Stimulated activated CD8-positive, alpha-beta memory T cell treated with anti-CD3 and anti-CD28 coated beads, Interleukin-7, amount 100 ng/mL, for 1 hour (primary cell): ENCODE data around the gene TCEAL1.
"Not testable (repeated sequence)": the region's sequence is repeated elsewhere in the genome, so short reads cannot be mapped to it uniquely, and the experiment has no call there.

Experiments used
- DNase-seq, 2 donors: peaks; one replicate each; pipeline ENCODE4 v3.0.0-alpha.2; 2020; ENCODE audit warnings: low read depth in 2 of 2

TCEAL1 gene

DNA sequence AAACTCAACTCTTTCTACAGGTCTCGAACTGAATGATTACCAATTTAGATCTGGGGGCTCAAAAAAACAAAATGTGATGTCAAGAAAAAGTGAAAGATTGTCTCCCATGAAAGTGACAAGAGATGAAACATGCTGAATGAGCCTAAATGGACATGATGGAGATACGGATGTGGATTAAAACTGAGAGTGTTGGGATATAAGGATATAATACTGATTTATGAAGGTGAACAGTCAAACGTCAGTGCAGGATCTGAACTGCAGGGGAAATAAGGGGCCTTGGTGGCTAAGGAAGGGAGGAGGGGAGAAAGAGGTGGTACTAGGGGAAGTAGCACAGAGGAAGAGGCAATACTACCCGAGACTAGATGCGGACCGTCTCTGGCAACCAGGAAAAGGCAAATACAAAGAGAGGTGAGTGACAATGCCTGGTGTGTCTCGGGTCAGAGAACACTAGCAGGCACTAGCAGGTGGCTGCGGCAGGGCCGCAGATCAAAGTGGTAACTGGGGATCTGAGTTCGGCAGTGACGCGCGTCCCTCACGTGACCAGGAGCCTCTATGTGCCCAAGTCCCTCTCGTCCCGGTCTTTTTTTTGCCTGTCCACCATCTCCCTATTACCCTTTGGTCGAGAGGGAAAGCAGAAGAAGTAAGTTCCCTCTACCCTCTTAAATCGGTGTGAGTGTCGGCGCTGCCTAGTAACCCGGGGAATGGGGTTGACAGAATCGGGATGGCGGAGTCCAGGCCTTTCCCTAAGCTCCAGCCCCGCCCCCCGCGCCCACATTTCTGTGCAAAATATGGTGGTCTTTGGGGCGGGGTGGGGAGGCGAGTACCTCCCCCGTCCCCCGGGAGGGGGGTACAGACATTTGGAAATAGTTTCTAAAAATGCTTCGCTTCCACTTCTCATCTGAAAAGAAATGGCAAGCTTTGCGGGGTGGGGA is at the start of gene TCEAL1:
TCEAL1 (plus strand) TSS at position 590 of the 932 bp plus-strand sequence. CDS start 942 bp downstream, outside the sequence.
- no peak for DNase-seq

DNA sequence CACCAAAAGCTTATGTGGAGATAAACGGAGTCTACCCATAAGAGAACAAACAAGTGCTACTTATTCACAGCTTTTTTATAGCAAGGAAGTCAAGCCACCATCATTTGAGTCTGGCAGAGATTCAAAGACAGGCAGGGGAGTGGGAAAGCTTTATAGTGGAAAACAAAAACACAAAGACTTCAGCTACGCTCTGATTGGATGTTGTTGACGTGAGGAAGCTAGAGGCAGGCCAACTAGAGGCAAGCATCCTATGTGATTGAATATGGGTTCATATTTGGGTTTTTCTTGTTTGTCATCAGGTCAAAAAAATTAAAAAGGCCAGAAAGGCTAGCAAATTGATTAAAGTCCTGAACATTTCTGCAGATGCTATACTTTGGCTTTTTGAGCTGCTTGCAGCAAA is 44.2 kb upstream of the TCEAL1 start:
- DNase-seq = no peak

DNA sequence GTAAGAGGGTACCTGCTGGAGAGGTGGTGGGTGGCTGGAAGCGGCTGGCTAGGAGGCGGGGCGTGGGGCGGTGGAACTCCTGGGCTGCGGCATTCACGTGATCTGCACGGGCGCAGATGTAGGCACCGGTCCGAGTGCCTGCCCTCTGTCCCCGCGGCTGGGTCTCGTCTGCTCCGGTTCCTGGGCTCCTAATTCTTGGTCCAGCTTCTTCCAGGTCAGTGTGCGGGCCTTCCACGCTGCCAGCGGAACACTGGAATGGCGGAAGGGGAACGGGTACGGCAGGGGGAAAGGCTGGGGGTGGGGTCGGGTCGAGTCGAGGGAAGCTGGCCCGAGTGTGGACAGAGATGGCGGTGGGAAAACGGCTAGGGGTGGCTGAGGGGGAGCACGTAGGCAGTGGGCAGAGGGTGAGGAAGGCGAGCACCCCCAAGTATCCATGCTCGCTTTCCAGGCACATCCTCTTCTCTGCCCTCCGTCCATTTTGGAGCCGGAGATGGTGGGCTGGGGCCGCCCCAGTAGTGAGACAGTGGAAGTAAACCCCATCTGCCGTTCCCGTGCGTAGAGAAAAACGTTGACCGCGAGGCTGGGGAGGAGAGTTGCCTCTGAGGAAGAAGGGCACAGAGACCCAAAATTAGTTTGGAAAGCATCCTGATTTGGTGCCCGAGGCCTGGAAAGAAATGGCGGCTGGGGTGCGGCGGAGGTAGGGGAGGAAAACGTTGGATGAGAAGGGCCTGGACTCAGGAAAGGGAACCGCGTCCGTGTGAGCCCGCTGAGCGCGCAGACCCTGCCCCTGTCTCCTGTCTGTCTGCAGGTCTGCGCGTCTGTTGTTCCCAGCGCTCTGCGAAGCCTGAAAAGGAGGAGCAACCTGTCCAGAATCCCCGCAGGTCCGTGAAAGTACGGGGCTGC is 43.1 kb upstream of the TCEAL1 start, which contains the start of gene TCEAL4:
TCEAL4 (plus strand) TSS at position 105 of the 903 bp plus-strand sequence. CDS start 1,161 bp downstream, outside the sequence.
- DNase-seq = no peak

DNA sequence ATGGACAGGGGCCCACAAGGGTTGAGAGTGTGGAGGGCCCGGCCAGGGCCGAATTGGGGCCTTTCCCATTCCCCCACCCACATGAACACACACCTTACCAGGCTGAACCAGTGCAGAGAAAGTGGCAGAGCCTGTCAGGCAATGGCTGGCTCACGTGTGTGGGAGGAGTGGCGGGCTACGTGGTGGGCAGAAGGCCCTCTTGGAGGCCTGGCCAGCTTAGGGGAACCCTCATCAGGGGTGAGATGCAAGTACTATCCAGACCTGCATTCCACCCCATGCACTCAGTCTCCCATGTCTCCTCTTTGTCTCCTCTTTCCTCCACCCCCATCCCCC is 42.5 kb upstream of the TCEAL1 start:
- no peak for DNase-seq

GRCh38 chrX:103586659-103587058 is 42.1 kb upstream of the TCEAL1 start:
- no peak for DNase-seq

DNA sequence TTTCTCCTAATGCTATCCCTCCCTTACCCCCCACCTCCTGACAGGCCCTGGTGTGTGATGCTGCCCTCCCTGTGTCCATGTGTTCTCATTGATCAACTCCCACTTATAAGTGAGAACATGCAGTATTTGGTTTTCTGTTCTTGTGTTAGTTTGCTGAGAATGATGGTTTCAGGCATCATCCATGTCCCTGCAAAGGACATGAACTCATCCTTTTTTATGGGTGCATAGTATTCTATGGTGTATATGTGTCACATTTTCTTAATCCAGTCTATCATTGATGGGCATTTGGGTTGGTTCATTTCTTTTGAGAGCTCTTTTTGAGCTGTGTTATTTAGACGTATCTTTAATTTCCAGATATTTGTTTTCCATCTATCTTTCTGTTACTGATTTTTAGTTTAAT is 36.5 kb upstream of the TCEAL1 start:
- not testable (repeated sequence) for DNase-seq

DNA sequence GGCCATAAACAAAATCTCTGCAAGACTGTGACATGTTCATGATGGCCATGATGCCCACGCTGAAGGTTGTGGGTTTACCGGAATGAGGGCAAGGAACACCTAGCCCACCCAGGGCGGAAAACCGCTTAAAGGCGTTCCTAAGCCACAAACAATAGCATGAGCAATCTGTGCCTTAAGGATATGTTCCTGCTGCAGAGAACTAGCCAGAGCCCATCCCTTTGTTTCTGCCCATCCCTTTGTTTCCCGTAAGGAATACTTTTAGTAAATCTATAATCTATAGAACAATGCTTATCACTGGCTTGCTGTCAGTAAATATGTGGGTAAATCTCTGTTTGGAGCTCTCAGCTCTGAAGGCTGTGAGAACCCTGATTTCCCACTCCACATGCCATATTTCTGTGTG is 33.6 kb upstream of the TCEAL1 start:
- DNase-seq = not testable (repeated sequence)

DNA sequence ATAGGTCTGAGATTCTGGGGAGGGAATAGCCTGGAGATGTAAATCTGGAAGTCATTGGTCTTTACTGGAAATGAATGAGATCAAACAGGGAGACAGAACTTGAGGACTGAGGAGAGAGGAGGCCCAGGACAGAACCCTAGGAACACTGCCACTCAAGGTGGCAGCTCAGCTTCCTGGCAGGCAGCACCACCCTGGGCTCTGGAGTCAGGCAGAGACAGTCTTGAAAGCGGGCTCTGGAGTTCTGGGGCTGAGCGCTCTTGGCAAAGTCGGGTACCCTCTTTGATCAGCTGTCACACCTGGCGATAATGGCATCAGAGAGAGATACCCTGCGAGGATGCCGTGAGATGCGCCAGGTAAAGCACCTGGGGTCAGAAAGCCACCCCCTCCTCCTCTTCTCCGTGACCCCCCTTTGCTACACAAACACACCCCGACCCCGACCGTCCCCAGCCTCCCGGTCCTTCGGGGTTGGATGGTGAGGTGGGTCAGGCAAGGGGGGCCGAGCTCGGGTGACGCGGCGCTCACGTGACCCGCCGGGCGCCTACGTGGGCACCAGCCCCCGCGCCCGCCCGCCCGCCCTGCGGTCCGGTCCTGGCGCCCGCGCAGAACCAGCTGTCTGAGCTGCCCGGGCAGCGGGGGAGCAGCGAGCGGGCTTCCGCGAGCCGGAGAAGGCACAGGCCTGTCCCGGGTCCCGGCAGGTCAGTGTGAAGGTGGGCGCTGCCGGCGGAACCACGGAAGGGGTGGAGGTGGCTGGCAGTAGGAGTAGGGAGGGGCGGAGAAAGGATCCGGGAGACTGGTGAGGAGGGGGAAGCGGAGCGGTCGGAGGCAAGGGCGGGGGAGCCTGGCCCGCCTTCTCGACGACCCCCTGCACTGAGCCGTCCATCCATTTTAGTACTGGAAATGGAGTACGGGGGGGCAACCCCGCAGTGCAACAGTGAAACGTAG is 21.1 kb upstream of the TCEAL1 start, which contains the start of gene TCEAL3:
TCEAL3 (plus strand) TSS at position 600 of the 942 bp plus-strand sequence. CDS start 1,102 bp downstream, outside the sequence.
- no peak for DNase-seq

DNA sequence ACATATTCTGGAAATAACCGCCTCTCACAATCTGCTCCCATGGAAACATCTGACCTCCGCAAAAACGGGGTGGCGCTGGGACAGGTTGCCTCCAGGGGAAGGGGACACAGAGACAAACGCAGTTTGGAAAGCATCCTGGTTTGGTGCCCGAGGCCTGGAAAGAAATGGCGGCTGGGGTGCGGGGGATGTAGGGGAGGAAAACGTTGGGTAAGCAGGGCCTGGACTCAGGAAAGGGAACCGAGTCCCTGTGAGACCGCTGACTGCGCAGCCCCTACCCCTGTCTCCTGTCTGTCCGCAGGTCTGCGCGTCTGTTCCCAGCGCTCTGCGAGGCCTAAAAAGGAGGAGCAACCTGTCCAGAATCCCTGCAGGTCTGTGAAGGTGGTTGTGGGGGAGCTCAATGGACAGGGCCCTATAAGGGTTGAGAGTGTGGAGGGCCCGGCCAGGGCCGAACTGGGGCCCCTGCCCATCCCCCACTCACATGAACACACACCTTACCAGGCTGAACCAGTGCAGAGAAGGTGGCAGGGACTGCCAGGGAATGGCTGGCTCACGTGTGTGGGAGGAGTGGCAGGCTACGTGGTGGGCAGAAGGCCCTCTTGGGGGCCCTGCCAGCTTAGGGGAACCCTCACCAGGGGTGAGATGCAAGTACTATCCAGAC is 20.3 kb upstream of the TCEAL1 start:
- DNase-seq = no peak

- DNase-seq = no peak
Measured at GRCh38 chrX:103610282-103610681, 18.5 kb upstream of the TCEAL1 start.

DNA sequence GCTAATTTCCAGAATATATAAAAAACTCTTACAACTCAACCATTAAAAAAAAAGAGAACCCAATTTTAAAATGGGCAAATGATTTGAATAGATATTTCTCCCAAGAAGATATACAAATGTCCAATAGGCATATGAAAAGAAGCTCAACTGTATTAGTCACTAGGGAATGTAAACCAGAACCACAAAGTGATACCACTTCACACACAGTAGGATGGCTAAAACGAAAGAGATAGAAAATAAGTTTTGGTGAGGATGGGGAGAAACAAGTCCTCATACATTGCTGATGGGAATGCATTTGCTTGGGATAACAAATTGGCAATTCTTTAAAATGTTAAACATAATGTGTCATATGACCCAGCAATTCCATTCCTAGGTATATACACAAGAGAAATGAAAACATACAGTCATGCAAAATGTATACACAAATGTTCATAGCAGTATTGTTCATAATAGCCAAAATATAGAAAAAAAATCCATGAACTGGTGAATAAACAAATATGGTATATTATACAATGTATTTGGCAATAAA is 15.3 kb upstream of the TCEAL1 start:
- DNase-seq = no peak

DNA sequence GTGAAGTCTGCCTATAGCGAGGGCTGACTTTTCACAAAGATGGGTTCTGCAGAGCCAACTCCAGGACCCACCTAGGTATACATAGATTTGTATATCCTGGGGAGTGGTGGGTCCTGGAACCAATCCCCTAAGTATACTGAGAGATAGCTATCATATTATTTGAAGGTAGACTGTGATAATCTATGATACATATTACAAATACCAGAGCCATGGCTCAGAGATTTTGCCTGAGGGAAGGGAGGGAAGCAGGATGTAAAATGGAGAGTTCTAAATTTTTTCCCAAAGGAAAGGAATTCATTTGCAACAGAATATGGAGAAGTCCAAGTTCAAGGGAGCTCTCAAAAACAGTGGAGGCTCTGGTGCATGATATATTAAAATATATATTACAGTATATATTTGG is 13.8 kb upstream of the TCEAL1 start:
- DNase-seq = no peak

DNA sequence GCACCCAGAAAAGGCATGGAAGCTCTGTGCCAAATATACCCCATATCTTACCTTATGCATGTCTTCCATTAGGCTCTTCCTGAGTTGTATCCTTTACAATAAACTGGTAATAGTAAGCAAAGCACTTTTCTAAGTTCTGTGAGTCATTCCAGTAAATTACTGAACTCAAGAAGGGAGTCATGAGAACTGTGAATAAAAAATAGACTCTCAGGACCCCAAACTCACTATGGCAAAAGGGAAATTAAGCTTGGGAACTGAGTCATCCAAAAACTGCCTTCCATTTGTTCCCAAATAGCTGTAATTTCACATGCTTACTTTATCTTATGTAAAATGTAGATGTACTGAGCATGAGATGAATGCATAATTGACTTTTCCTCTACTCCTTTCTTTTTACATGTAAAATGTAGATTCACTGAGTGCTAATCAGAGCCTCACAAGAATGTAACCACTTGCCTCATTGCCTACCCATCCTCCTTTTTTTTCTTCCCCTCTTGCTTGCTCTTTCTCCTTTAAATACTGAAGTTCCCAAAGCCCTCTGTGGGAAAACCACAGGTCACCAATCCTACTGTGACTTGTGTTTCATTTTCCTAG is 12.9 kb upstream of the TCEAL1 start:
- no peak for DNase-seq

GRCh38 chrX:103616676-103617186 is 12.0 kb upstream of the TCEAL1 start:
- DNase-seq = no peak

DNA sequence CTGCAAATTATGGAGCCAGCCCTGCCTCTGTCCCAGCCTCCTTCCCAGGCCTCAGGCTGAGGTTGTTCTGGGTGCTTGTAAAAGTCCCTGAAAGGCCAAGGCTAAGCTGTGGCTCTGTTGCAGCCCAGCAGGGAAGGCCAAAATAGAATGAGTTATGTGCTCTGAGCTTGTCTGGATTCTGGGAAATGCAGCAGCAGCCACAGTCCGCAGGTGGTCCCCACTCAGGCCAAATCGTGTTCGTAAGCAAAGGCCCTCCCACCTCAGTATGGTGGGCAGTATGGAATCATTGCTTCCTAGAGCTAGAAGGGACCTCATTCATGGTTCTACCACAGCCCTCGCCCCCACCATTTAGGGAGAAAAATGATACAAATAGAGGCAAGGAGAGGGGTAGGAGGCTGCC is 4.7 kb upstream of the TCEAL1 start:
- no peak for DNase-seq

DNA sequence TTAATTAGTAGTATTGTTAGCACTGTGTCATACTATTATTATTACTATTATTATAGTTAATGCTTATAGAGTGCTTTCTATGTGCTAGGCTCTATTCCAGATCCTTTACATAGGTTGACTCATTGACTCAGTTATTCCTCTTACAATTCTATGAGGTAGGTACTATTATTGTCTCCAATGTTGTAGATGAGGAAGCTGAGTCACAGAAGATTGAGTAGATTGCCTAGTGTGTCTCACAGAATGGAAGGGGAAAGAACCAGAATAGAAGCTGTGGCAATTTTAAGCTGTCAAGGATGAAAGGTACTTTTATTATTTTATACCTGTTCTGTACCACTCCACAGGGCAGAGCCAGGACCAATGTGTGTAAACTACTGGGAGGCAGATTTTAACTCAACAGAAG is 1.9 kb upstream of the TCEAL1 start:
- DNase-seq = no peak

DNA sequence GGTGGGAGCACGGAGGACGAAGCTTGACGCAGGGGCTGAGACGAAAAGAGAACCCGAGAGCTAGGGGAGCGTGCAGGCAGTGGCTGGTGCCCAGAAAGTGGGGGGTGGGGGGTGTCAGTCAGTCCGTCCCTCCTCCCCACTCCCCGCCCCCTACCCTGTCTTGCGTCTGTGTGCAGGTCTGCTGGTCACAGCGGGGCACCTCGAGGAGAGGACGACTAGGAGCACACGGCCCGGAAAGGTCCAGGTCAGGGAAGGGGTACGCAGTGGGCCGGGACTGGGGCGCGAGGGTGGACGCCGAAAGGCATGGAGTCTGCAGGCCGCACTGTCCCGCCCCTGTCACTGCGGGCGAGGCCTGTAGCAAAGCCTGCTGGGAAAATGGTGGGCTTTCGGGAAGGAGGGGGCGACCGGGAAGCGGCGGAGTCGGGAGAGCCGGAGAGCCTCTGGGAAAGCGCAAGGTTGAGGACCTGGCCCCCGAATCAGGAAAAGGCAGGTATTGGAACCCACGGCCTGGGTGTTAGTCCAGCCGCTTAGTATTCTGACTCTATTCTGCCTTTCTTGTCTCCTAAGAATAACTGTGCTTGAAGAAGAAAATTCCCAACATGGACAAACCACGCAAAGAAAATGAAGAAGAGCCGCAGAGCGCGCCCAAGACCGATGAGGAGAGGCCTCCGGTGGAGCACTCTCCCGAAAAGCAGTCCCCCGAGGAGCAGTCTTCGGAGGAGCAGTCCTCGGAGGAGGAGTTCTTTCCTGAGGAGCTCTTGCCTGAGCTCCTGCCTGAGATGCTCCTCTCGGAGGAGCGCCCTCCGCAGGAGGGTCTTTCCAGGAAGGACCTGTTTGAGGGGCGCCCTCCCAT is 769 bp downstream of the TCEAL1 start:
- no peak for DNase-seq

GRCh38 chrX:103630171-103630511 is 1.4 kb downstream of the TCEAL1 start:
- no peak for DNase-seq

GRCh38 chrX:103631145-103631544 is 2.4 kb downstream of the TCEAL1 start:
- no peak for DNase-seq
